Measurements from ENCODE around the gene ANKS1B. TPM values are rescaled to one million over a fixed set of nuclear protein-coding genes. Genes with fewer than 3 reads are reported as not detected.

The ANKS1B gene
- total and polyA plus RNA-seq, 10 of the 15 experiments (the other 5 are each of a cell fraction or from before 2014, with no cell fraction given): 0.16 to 1.3 (median 0.82) TPM; not detected in 7

DNA sequence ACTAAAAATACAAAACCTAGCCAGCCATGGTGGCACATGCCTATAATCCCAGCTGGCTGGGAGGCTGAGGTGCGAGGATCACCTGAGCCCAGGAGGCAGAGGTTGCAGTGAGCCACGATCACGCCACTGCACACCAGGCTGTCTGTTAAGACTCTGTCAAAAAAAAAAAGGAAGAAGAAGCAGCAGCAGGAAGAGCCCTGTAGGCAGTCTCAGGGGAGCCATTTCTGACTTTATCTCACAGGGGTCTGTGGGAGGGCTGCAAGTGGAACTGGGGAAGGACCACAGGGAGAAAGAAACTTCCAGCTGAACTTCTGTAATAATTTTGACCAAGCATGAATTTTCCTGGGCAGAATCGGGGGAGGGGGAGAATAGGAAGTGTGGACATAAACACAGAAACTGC lies 304.5 kb downstream of the ANKS1B start:
- Histone ChIP-seq H2AFZ (ENCODE audit: control insufficient read depth, low read depth, low read length) (no peak overlapping the region), H3K36me3 (ENCODE audit: control insufficient read depth in 2 of 2, insufficient read depth in 2 of 2, low read length in 1 of 2) (no peaks in the 10 kb centered on the region), H3K9me3 (replicated peaks; ENCODE audit: control insufficient read depth, insufficient read depth, low read length) (no peaks in the 10 kb centered on the region; the same call in 2 of the 3 replicates), H3K27ac (ENCODE audit: control insufficient read depth, insufficient read depth) (no peak overlapping the region), H3K4me3 (no peak overlapping the region), H3K79me2 (ENCODE audit: control insufficient read depth, insufficient read depth, low read length) (no peaks in the 10 kb centered on the region), H3K27me3 (replicated peaks in 1 of 2; ENCODE audit: control insufficient read depth in 2 of 2, insufficient read depth in 2 of 2, low read length in 1 of 2) (no peaks in the 10 kb centered on the region), H3K9ac (ENCODE audit: control insufficient read depth, insufficient read depth, low read length) (no peak overlapping the region), H4K20me1 (ENCODE audit: control insufficient read depth, insufficient read depth) (no peaks in the 10 kb centered on the region), H3K4me2 (ENCODE audit: control insufficient read depth, insufficient read depth) (no peak overlapping the region), H3K4me1 (ENCODE audit: control insufficient read depth, insufficient read depth, low read length) (no peaks in the 10 kb centered on the region)
- CTCF ChIA-PET: no interaction called here
- SMC1A ChIA-PET (ENCODE audit: uncharacterized antibody, unreplicated experiment): interaction anchor here (1.3 to 1.8 kb wide), 2 partner anchors 14 to 18 kb away, joined by 4 read pairs; no protein-coding TSS in a partner anchor
- intact Hi-C loops (cut with micrococcal nuclease; ENCODE audit: unreplicated experiment) (no loop called here), in situ Hi-C loops (cut with MboI) (no loop called here)
- BruUV-seq (replicated peaks): no TSS peak
- DNase-seq (ENCODE audit: low read depth, low spot score) (no peak), ATAC-seq (no peak), FAIRE-seq (no peak)
- POLR2A ChIA-PET: no interaction called here
- RAD21 ChIA-PET (ENCODE audit: unreplicated experiment): no interaction called here
- no peak for TF ChIP-seq CHD1 (IDR thresholded peaks at IDR 0.05; ENCODE audit: low read depth, low read length)
- TF ChIP-seq STAT3 (IDR thresholded peaks at IDR 0.05; ENCODE audit: low read depth, low read length): no peak
- TF ChIP-seq KAT2A (conservative IDR thresholded peaks at IDR 0.05; ENCODE audit: control insufficient read depth, low read depth, low read length): no peak
- no peak for TF ChIP-seq MEF2A (IDR thresholded peaks at IDR 0.05; ENCODE audit: insufficient read depth, low read depth, low read length)
- TF ChIP-seq SIN3A (IDR thresholded peaks at IDR 0.05; ENCODE audit: low read depth, low read length): no peak
- no peak for TF ChIP-seq RCOR1 (conservative IDR thresholded peaks at IDR 0.05; ENCODE audit: low read depth, low read length)
- TF ChIP-seq MYC (IDR thresholded peaks at IDR 0.05; ENCODE audit: insufficient read depth, insufficient read length, insufficient replicate concordance, low read length, severe bottlenecking): no peak
- TF ChIP-seq MTA2 (IDR thresholded peaks at IDR 0.05; ENCODE audit: low read depth): no peak
- TF ChIP-seq CREB1 (IDR thresholded peaks at IDR 0.05; ENCODE audit: low read depth): no peak
- no peak for TF ChIP-seq FOXM1 (IDR thresholded peaks at IDR 0.05; ENCODE audit: low read depth, low read length)
- TF ChIP-seq, protein P1, sequence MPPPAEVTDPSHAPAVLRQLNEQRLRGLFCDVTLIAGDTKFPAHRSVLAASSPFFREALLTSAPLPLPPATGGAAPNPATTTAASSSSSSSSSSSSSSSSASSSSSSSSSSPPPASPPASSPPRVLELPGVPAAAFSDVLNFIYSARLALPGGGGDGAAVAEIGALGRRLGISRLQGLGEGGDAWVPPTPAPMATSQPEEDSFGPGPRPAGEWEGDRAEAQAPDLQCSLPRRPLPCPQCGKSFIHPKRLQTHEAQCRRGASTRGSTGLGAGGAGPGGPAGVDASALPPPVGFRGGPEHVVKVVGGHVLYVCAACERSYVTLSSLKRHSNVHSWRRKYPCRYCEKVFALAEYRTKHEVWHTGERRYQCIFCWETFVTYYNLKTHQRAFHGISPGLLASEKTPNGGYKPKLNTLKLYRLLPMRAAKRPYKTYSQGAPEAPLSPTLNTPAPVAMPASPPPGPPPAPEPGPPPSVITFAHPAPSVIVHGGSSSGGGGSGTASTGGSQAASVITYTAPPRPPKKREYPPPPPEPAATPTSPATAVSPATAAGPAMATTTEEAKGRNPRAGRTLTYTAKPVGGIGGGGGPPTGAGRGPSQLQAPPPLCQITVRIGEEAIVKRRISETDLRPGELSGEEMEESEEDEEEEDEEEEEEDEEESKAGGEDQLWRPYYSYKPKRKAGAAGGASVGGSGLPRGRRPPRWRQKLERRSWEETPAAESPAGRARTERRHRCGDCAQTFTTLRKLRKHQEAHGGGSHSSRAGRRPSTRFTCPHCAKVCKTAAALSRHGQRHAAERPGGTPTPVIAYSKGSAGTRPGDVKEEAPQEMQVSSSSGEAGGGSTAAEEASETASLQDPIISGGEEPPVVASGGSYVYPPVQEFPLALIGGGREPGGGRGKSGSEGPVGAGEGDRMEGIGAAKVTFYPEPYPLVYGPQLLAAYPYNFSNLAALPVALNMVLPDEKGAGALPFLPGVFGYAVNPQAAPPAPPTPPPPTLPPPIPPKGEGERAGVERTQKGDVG (CRISPR knock-in tag; IDR thresholded peaks at IDR 0.05): no peak
- no peak for TF ChIP-seq TAF1 (IDR thresholded peaks at IDR 0.05; ENCODE audit: borderline replicate concordance, low read depth, low read length)
- TF ChIP-seq, protein P2, sequence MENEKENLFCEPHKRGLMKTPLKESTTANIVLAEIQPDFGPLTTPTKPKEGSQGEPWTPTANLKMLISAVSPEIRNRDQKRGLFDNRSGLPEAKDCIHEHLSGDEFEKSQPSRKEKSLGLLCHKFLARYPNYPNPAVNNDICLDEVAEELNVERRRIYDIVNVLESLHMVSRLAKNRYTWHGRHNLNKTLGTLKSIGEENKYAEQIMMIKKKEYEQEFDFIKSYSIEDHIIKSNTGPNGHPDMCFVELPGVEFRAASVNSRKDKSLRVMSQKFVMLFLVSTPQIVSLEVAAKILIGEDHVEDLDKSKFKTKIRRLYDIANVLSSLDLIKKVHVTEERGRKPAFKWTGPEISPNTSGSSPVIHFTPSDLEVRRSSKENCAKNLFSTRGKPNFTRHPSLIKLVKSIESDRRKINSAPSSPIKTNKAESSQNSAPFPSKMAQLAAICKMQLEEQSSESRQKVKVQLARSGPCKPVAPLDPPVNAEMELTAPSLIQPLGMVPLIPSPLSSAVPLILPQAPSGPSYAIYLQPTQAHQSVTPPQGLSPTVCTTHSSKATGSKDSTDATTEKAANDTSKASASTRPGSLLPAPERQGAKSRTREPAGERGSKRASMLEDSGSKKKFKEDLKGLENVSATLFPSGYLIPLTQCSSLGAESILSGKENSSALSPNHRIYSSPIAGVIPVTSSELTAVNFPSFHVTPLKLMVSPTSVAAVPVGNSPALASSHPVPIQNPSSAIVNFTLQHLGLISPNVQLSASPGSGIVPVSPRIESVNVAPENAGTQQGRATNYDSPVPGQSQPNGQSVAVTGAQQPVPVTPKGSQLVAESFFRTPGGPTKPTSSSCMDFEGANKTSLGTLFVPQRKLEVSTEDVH (IDR thresholded peaks at IDR 0.05; ENCODE audit: low read depth, partially characterized antibody): no peak
- TF ChIP-seq CUX1 (IDR thresholded peaks at IDR 0.05; ENCODE audit: insufficient replicate concordance, low read depth, low read length): no peak
- WGBS (ENCODE audit: insufficient coverage, insufficient replicate concordance, low lambda C conversion rate, missing lambda C conversion rate): 0% methylated on average over 4 of the region's 4 CpGs
